Natural killer cell (primary cell): ENCODE data around the gene DICER1. TPM values are rescaled to one million over a fixed set of nuclear protein-coding genes. Genes with fewer than 3 reads are reported as not detected.
A peak's percentile ranks its signal among the peaks of the same experiment; 100 is the strongest.

Source experiments
- ATAC-seq, 3 donors: fragments of 150-1000 bp in 2 of 3; fragments of 200-7000 bp in 1 of 3; cut with Tn5 transposase; 1 replicate in 1 of 3; 2 replicates in 2 of 3; pipeline ENCODE4 v1.10.0; 2021; ENCODE audit warnings: mild to moderate bottlenecking in 2 of 3, moderate library complexity in 2 of 3
- DNase-seq, 2 donors: peaks; one replicate each; pipeline versions ENCODE4 v3.0.0 to v3.0.0-alpha.2; 2013 to 2021; ENCODE audit warnings: mixed read lengths in 1 of 2
- H3K27ac ChIP-seq: one replicate; pipeline ENCODE4 v1.5.1; 2013; ENCODE audit warnings: mild to moderate bottlenecking, low read length
- H3K27me3 ChIP-seq: one replicate; pipeline ENCODE4 v1.6.1; 2013; ENCODE audit warnings: low read length; ENCODE audit not compliant: control insufficient read depth, insufficient read depth
- H3K36me3 ChIP-seq: one replicate; pipeline ENCODE4 v1.6.1; 2013; ENCODE audit warnings: low read length; ENCODE audit not compliant: control insufficient read depth, insufficient read depth
- H3K4me1 ChIP-seq: one replicate; pipeline ENCODE4 v1.6.1; 2013; ENCODE audit warnings: low read length; ENCODE audit not compliant: control insufficient read depth, insufficient read depth
- H3K4me3 ChIP-seq: one replicate; pipeline ENCODE4 v1.5.1; 2013; ENCODE audit warnings: low read length
- H3K9me3 ChIP-seq: one replicate; pipeline ENCODE4 v1.6.1; 2013; ENCODE audit warnings: low read length; ENCODE audit not compliant: control insufficient read depth, insufficient read depth
- H3K27ac Mint-ChIP-seq, 2 donors: one replicate each; pipeline ENCODE4 v1.8.0; 2022; ENCODE audit warnings: mild to moderate bottlenecking in 2 of 2, mixed read lengths in 2 of 2, moderate library complexity in 1 of 2
- H3K27me3 Mint-ChIP-seq, 2 donors: one replicate each; pipeline ENCODE4 v1.8.0; 2022; ENCODE audit warnings: low read depth in 2 of 2, mixed read lengths in 2 of 2
- H3K36me3 Mint-ChIP-seq: one replicate; pipeline ENCODE4 v1.8.0; 2022; ENCODE audit warnings: mixed read lengths
- H3K4me1 Mint-ChIP-seq, 2 donors: one replicate each; pipeline ENCODE4 v1.8.0; 2022; ENCODE audit warnings: mixed read lengths in 2 of 2
- H3K4me3 Mint-ChIP-seq: one replicate; pipeline ENCODE4 v1.8.0; 2022; ENCODE audit warnings: mild to moderate bottlenecking, moderate library complexity, mixed read lengths
- H3K9me3 Mint-ChIP-seq, 2 donors: one replicate each; pipeline ENCODE4 v1.8.0; 2022; ENCODE audit warnings: mixed read lengths in 2 of 2
- WGBS: methylation state at CpG from one replicate; pipeline ENCODE4 v1.1.7; 2013; ENCODE audit warnings: missing lambda C conversion rate; ENCODE audit not compliant: insufficient coverage; 5-methylcytosine and 5-hydroxymethylcytosine counted together
- intact Hi-C: fragments of 100-400 bp; cut with micrococcal nuclease; formaldehyde crosslinking; loops from one replicate; pipeline ENCODE4 v1.14.2; 2022
- total RNA-seq, 4 donors: library from RNA; stranded (reverse); fragments of 120-200 nt in 1 of 4; gene quantifications; one replicate each; pipeline versions ENCODE4 v1.2.3 to v1.2.4, GENCODE V29; 2013 to 2022
- TF ChIP-seq, protein P1 (sequence below): fragments of 200-600 bp; IDR thresholded peaks from one replicate; pipeline ENCODE4 v1.8.0; 2022; ENCODE audit warnings: antibody characterized with exemption

The DICER1 gene
- total RNA-seq, 3 donors from 2014 or later (not counting 1 experiment from before 2014, with no cell fraction given) = 47.7 to 59.3 (median 52.9) TPM

DNA sequence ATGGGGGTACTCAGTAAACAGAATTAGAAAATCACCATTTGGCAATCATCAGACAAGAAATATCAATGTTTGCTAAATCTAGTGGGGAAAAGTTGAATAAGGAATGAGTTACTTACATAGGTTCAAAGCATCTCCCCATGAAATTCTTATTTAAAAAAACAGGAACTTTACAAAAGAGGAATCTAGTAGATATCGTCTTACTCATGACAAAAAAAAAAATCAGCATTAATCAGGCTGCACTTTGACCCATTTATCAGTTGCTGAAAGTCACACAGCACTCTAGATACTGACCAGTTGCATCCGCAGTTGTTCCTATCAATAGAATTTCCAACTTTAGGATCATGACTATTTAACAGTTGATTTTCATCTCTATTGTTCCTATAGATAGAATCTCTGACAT is 5.8 kb upstream of the DICER1 start:
- Histone ChIP-seq H3K4me3 (no peak overlapping the region), H3K27me3 (no peaks in the 10 kb centered on the region), H3K27ac (no peak overlapping the region), H3K4me1 (peaks cover 4% of the 10 kb centered on the region), H3K36me3 (no peaks in the 10 kb centered on the region), H3K9me3 (no peaks in the 10 kb centered on the region)
- intact Hi-C loops = no loop called here
- H3K27me3 Mint-ChIP-seq = no peaks in the 10 kb centered on the region
- TF ChIP-seq, protein P1, sequence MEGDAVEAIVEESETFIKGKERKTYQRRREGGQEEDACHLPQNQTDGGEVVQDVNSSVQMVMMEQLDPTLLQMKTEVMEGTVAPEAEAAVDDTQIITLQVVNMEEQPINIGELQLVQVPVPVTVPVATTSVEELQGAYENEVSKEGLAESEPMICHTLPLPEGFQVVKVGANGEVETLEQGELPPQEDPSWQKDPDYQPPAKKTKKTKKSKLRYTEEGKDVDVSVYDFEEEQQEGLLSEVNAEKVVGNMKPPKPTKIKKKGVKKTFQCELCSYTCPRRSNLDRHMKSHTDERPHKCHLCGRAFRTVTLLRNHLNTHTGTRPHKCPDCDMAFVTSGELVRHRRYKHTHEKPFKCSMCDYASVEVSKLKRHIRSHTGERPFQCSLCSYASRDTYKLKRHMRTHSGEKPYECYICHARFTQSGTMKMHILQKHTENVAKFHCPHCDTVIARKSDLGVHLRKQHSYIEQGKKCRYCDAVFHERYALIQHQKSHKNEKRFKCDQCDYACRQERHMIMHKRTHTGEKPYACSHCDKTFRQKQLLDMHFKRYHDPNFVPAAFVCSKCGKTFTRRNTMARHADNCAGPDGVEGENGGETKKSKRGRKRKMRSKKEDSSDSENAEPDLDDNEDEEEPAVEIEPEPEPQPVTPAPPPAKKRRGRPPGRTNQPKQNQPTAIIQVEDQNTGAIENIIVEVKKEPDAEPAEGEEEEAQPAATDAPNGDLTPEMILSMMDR = no peak
- no peak overlapping the region for H3K27ac Mint-ChIP-seq
- no peak overlapping the region for H3K4me3 Mint-ChIP-seq
- no peaks in the 10 kb centered on the region for H3K36me3 Mint-ChIP-seq
- 39% methylated on average over 1 of the region's 2 CpGs for WGBS
- no peak for DNase-seq
- no peak for ATAC-seq
- H3K4me1 Mint-ChIP-seq = peaks cover under 1 to 2% of the 10 kb centered on the region in 2 donors
- H3K9me3 Mint-ChIP-seq = peaks cover 4 to 9% of the 10 kb centered on the region in 2 donors

DNA sequence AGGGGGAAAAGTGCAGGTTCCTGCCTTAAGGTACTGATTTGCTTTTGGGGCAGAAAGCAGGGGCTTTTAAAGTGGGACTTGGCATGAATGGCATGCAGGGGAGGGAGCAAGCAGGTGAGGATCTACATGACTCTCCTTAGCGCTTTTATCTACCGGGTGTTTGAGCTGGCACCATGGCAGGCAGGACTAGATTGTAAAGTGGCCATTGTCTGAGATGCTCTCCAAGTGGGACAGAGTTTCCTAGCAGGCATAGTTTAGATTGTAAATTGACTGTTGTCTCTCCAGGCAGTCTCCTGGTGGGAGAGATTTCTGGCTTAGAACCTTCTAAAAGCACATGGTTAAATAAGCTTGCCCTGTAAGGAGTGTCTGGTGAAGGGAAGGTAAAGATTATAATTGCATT is 5.3 kb upstream of the DICER1 start:
- H3K9me3 ChIP-seq = no peaks in the 10 kb centered on the region
- H3K27me3 ChIP-seq = no peaks in the 10 kb centered on the region
- Mint-ChIP-seq H3K4me3 (no peak overlapping the region), H3K4me1 (peaks cover 5 to 7% of the 10 kb centered on the region in 2 donors), H3K27me3 (no peaks in the 10 kb centered on the region), H3K9me3 (peaks cover 4 to 9% of the 10 kb centered on the region in 2 donors), H3K36me3 (no peaks in the 10 kb centered on the region), H3K27ac (no peak overlapping the region)
- ATAC-seq = no peak
- H3K36me3 ChIP-seq = no peaks in the 10 kb centered on the region
- peaks cover 9% of the 10 kb centered on the region for H3K4me1 ChIP-seq
- H3K27ac ChIP-seq = no peak overlapping the region
- no peak overlapping the region for H3K4me3 ChIP-seq
- 98% methylated on average over 2 of the region's 2 CpGs for WGBS
- DNase-seq = no peak
- intact Hi-C loops = no loop called here
- TF ChIP-seq, protein P1 = no peak

DNA sequence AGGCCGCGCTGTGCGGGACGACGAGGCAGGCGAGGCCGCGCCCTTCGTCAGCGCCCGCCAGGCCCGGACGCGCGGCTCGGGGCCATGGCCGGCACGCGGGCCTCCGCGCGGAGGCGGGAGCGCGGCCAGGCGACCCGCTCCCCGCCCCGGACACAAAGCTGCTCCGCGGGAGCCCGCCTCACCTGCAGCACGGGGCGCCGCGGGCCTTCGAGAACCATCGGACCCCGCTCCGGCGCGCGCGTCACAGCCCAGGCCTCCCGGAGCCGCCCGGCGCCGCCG is 342 bp downstream of the DICER1 start:
- Histone ChIP-seq H3K4me1 (peaks cover 14% of the 10 kb centered on the region), H3K4me3 (peak overlapping the region; percentile 69), H3K27ac (peak overlapping the region; percentile 67), H3K36me3 (no peaks in the 10 kb centered on the region), H3K9me3 (no peaks in the 10 kb centered on the region), H3K27me3 (no peaks in the 10 kb centered on the region)
- Mint-ChIP-seq H3K4me1 (peaks cover 42 to 43% of the 10 kb centered on the region in 2 donors), H3K4me3 (peak overlapping the region; percentile 91), H3K9me3 (no peaks in the 10 kb centered on the region), H3K27me3 (no peaks in the 10 kb centered on the region), H3K27ac (peak overlapping the region; percentile 89 to 96), H3K36me3 (no peaks in the 10 kb centered on the region)
- peak; percentile 37 to 63 (median 49) for ATAC-seq
- TF ChIP-seq, protein P1 = no peak
- DNase-seq = no peak
- 0% methylated on average over 50 of the region's 50 CpGs for WGBS
- intact Hi-C loops = loop anchor here (5.0 kb wide), 1 partner anchor 380 kb away; the partner anchor contains the start of gene GLRX5
